Pancreas (tissue), 10 donors: ENCODE measurements around the gene CLSTN2. TPM values are rescaled to one million over a fixed set of nuclear protein-coding genes. Genes with fewer than 3 reads are reported as not detected.

Source experiments
- ATAC-seq, 4 donors: fragments of 200-7000 bp; cut with Tn5 transposase; one replicate each; pipeline versions ENCODE4 v1.8.0 to v1.9.1; 2020; ENCODE audit warnings: mild to moderate bottlenecking in 4 of 4, moderate library complexity in 4 of 4
- DNase-seq, 6 donors: peaks; one replicate each; pipeline ENCODE4 v3.0.0-alpha.2; 2020
- FAIRE-seq: peaks from 2 replicates; lab custom pipeline; 2012; peaks lifted over from hg19 to GRCh38; lab: Jason Lieb, UNC
- H3K27ac ChIP-seq, 4 donors: fragments of 200-600 bp; sonication (generic); 1 replicate in 3 of 4; 2 replicates in 1 of 4; pipeline versions ENCODE4 v1.5.0 to v1.8.0; 2020
- H3K27me3 ChIP-seq, 4 donors: fragments of 200-600 bp; one replicate each; pipeline ENCODE4 v1.8.0; 2021
- H3K36me3 ChIP-seq, 3 donors: fragments of 200-600 bp; sonication (generic) in 1 of 3; one replicate each; pipeline versions ENCODE4 v1.5.0 to v1.8.0; 2020 to 2021
- H3K4me1 ChIP-seq, 3 donors: fragments of 200-600 bp; one replicate each; pipeline ENCODE4 v1.8.0; 2021
- H3K4me3 ChIP-seq, 4 donors: fragments of 200-600 bp; sonication (generic) in 2 of 4; one replicate each; pipeline versions ENCODE4 v1.5.0 to v1.8.0; 2020 to 2021
- H3K9me3 ChIP-seq, 4 donors: fragments of 200-600 bp; one replicate each; pipeline ENCODE4 v1.8.0; 2021
- WGBS, 2 donors: extraction: QIAGEN DNeasy Blood & Tissue Kit; methylation state at CpG; one replicate each; pipeline ENCODE4 v1.1.7; 2013; 5-methylcytosine and 5-hydroxymethylcytosine counted together
- intact Hi-C, 3 donors: fragments of 100-400 bp; cut with DNase I; formaldehyde crosslinking; loops; one replicate each; pipeline versions ENCODE4 v1.11.1 to v1.14.2; 2022
- polyA plus RNA-seq, 2 donors: library from polyadenylated mRNA; stranded (reverse); fragments of 200-250 nt; gene quantifications; one replicate each; pipeline ENCODE4 v1.2.3, GENCODE V29; 2013
- total RNA-seq, 6 donors: library from RNA; stranded (reverse); fragmentation: NEBNext Ultra II Directional in 4 of 6; extraction: Animal tissue kit (Norgen Biotek cat#: 25700) in 4 of 6; gene quantifications; one replicate each; pipeline versions ENCODE4 v1.2.1 to v1.2.4, GENCODE V29; 2021 to 2023
- TF ChIP-seq, protein P1 (sequence below), 4 donors: fragments of 200-600 bp; sonication (generic) in 3 of 4; IDR thresholded peaks; one replicate each; pipeline versions ENCODE4 v1.5.0 to v1.8.0; 2021; ENCODE audit warnings: antibody characterized with exemption in 4 of 4
- donor health status: healthy with polysubstance abuse.
- donor health status: DM: no; HTN: no; CAD: no; lungs with moderate emphysema.
- donor health status: DM: no; HTN: no; CAD: no.
- donor health status: control.
- donor health status: control.
- donor health status: Bipolar disorder and iron deficiency.
- donor health status: DM: yes; HTN: yes; CAD: no.
- donor health status: DM: no; HTN: no; CAD: no.
- donor health status: DM: no; HTN: no; CAD: no.
- donor health status: DM: yes; HTN: yes; CAD: no.

The CLSTN2 gene
- total and polyA plus RNA-seq, 8 donors, result 0.65 to 9.3 (median 2.9) TPM

DNA sequence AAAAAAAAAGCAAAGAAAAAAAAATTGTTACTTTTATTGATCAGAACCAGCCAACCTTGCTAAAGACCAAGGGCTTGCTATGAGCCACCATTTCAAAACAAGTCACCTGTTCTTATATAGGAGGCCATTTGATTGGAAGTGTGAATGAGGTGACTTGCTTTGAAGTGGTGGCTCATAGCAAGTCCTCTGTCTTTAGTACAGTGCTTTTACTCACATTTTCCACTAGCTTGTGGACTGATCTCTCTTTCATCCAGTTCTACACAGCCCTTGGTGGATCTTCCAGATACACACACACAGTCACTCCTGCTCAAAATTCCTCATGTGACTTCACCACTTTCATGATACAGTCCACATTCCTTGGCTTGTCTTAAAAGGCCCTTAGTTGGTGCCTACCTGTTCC, 13.5 kb downstream of the CLSTN2 start:
- no peak for DNase-seq
- no peak for FAIRE-seq
- Histone ChIP-seq H3K9me3 (no peaks in the 10 kb centered on the region), H3K4me1 (no peaks in the 10 kb centered on the region), H3K36me3 (no peaks in the 10 kb centered on the region), H3K27ac (no peak overlapping the region), H3K27me3 (no peaks in the 10 kb centered on the region), H3K4me3 (no peak overlapping the region)
- intact Hi-C loops, result no loop called here
- ATAC-seq, result no peak
- TF ChIP-seq, protein P1, sequence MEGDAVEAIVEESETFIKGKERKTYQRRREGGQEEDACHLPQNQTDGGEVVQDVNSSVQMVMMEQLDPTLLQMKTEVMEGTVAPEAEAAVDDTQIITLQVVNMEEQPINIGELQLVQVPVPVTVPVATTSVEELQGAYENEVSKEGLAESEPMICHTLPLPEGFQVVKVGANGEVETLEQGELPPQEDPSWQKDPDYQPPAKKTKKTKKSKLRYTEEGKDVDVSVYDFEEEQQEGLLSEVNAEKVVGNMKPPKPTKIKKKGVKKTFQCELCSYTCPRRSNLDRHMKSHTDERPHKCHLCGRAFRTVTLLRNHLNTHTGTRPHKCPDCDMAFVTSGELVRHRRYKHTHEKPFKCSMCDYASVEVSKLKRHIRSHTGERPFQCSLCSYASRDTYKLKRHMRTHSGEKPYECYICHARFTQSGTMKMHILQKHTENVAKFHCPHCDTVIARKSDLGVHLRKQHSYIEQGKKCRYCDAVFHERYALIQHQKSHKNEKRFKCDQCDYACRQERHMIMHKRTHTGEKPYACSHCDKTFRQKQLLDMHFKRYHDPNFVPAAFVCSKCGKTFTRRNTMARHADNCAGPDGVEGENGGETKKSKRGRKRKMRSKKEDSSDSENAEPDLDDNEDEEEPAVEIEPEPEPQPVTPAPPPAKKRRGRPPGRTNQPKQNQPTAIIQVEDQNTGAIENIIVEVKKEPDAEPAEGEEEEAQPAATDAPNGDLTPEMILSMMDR (IDR thresholded peaks at IDR 0.05), result no peak

- FAIRE-seq, result no peak
- Histone ChIP-seq H3K4me3 (no peak overlapping the region), H3K36me3 (no peaks in the 10 kb centered on the region), H3K27ac (no peak overlapping the region), H3K9me3 (no peaks in the 10 kb centered on the region), H3K4me1 (no peaks in the 10 kb centered on the region), H3K27me3 (no peaks in the 10 kb centered on the region)
- ATAC-seq, result no peak
- 79 to 88% methylated on average over 6 of the region's 6 CpGs for WGBS, 2 donors
- no peak for DNase-seq
- TF ChIP-seq, protein P1 (IDR thresholded peaks at IDR 0.05), result no peak
- intact Hi-C loops, result no loop called here
Measured at GRCh38 chr3:139948898-139949297, 13.9 kb downstream of the CLSTN2 start.

- WGBS, 2 donors, result 50 to 84% methylated on average over 2 of the region's 2 CpGs
- Histone ChIP-seq H3K36me3 (no peaks in the 10 kb centered on the region), H3K27ac (no peak overlapping the region), H3K4me1 (no peaks in the 10 kb centered on the region), H3K4me3 (no peak overlapping the region), H3K27me3 (no peaks in the 10 kb centered on the region), H3K9me3 (no peaks in the 10 kb centered on the region)
- FAIRE-seq (no peak), DNase-seq (no peak), ATAC-seq (no peak)
- intact Hi-C loops, result no loop called here
- TF ChIP-seq, protein P1 (IDR thresholded peaks at IDR 0.05), result no peak
Measured at GRCh38 chr3:139953131-139953910, 18.3 kb downstream of the CLSTN2 start.

DNA sequence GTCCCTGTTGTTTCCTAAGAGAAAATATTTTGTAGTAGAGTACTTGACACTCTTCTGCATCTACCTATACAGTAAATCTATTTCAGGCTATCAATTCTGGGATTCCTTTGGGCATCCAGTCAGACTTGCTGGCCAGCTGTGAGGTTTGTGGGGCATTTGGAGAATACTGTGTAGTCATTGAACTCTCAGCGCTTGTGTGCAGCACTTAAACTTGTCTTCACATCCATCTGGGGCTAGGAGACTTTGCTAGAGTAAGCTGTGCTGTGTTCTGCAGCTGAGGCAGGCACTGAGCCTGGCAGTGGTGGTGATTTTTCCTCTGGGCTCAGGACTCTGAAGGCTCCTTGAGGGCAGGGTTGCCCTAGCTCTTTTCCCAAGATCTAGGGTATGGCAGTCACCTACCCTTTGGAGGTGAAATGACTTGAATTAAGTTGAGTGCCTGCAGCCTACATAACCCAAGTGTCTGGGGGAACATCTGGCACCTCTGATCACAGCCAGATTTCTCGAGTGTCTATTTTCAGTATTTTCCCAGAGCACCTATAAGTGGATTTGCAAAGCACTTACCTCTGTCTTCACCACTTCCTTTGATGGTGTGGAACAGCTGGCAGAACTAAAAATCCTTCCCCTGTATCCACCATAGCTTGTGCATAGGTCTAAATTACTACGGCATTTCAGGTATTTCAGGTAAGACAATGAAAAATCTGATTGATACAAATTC, 19.3 kb downstream of the CLSTN2 start:
- no peak overlapping the region for H3K4me3 ChIP-seq
- FAIRE-seq (no peak), ATAC-seq (no peak), DNase-seq (no peak)
- intact Hi-C loops, result no loop called here
- WGBS, 2 donors, result 85 to 94% methylated on average over 3 of the region's 3 CpGs
- H3K27ac ChIP-seq, result no peak overlapping the region
- TF ChIP-seq, protein P1 (IDR thresholded peaks at IDR 0.05), result no peak
- H3K36me3 ChIP-seq, result no peaks in the 10 kb centered on the region
- H3K27me3 ChIP-seq, result no peaks in the 10 kb centered on the region
- H3K4me1 ChIP-seq, result no peaks in the 10 kb centered on the region
- H3K9me3 ChIP-seq, result no peaks in the 10 kb centered on the region

- H3K27ac ChIP-seq, result no peak overlapping the region
- DNase-seq (no peak), FAIRE-seq (no peak), ATAC-seq (no peak)
- no peaks in the 10 kb centered on the region for H3K36me3 ChIP-seq
- H3K4me1 ChIP-seq, result no peaks in the 10 kb centered on the region
- intact Hi-C loops, result no loop called here
- WGBS, 2 donors, result 44 to 61% methylated on average over 4 of the region's 4 CpGs
- H3K27me3 ChIP-seq, result no peaks in the 10 kb centered on the region
- TF ChIP-seq, protein P1 (IDR thresholded peaks at IDR 0.05), result no peak
- no peaks in the 10 kb centered on the region for H3K9me3 ChIP-seq
- no peak overlapping the region for H3K4me3 ChIP-seq
Measured at GRCh38 chr3:139957844-139958243, 22.9 kb downstream of the CLSTN2 start.
